Fibroblast of lung (primary cell): ENCODE data around the gene GREB1. TPM values are rescaled to one million over a fixed set of nuclear protein-coding genes. Genes with fewer than 3 reads are reported as not detected.

Source experiments
- DNase-seq, 2 donors: peaks; one replicate each; pipeline versions ENCODE4 v3.0.0 to v3.0.0-alpha.2; 2010; ENCODE audit warnings: low read depth in 2 of 2
- H2AFZ ChIP-seq: 2 replicates; pipeline ENCODE4 v1.5.1; 2012; ENCODE audit warnings: low read length, control low read depth, inconsistent platforms
- H3K27ac ChIP-seq: 2 replicates; pipeline ENCODE4 v1.5.1; 2011; ENCODE audit warnings: low read length, control low read depth; ENCODE audit not compliant: insufficient read depth
- H3K27me3 ChIP-seq: 2 replicates; pipeline ENCODE4 v1.5.1; 2011; ENCODE audit warnings: mild to moderate bottlenecking, low read length; ENCODE audit not compliant: control insufficient read depth, insufficient read depth
- H3K36me3 ChIP-seq: 2 replicates; pipeline ENCODE4 v1.5.1; 2011; ENCODE audit warnings: low read length; ENCODE audit not compliant: control insufficient read depth, insufficient read depth
- H3K4me1 ChIP-seq: 2 replicates; pipeline ENCODE4 v1.5.1; 2011; ENCODE audit warnings: low read length; ENCODE audit not compliant: control insufficient read depth, insufficient read depth; ENCODE audit errors: extremely low read depth
- H3K4me2 ChIP-seq: 2 replicates; pipeline ENCODE4 v1.5.1; 2011; ENCODE audit warnings: low read length, control low read depth; ENCODE audit not compliant: insufficient read depth; ENCODE audit errors: extremely low read depth
- H3K4me3 ChIP-seq, 4 experiments: fragments of 200-600 bp in 1 of 4; sonication (generic) in 1 of 4; replicated peaks in 1 of 4; 2 replicates each; pipeline ENCODE4 v1.5.1; 2011 to 2016; ENCODE audit warnings: low read length in 4 of 4, low read depth in 3 of 4, mild to moderate bottlenecking in 3 of 4, control low read depth in 2 of 4, inconsistent platforms in 1 of 4, mixed read lengths in 1 of 4; ENCODE audit not compliant: insufficient read depth in 1 of 4; ENCODE audit errors: control extremely low read depth in 1 of 4
- H3K79me2 ChIP-seq: 2 replicates; pipeline ENCODE4 v1.5.1; 2012; ENCODE audit warnings: mild to moderate bottlenecking, low read length, inconsistent platforms; ENCODE audit not compliant: control insufficient read depth, insufficient read depth
- H3K9ac ChIP-seq: 2 replicates; pipeline ENCODE4 v1.5.1; 2011; ENCODE audit warnings: mild to moderate bottlenecking, low read length, control low read depth; ENCODE audit not compliant: insufficient read depth
- H3K9me3 ChIP-seq: 2 replicates; pipeline ENCODE4 v1.5.1; 2012; ENCODE audit warnings: low read depth, low read length; ENCODE audit not compliant: control insufficient read depth, insufficient read depth
- H4K20me1 ChIP-seq: 2 replicates; pipeline ENCODE4 v1.5.1; 2011; ENCODE audit warnings: low read length; ENCODE audit not compliant: control insufficient read depth, insufficient read depth; ENCODE audit errors: extremely low read depth
- CTCF ChIP-seq, 2 donors: IDR thresholded peaks in 1 of 2; conservative IDR thresholded peaks in 1 of 2; 1 replicate in 1 of 2; 2 replicates in 1 of 2; pipeline ENCODE4 v1.5.1; 2011 to 2012; ENCODE audit warnings: low read length in 2 of 2, control low read depth in 1 of 2, inconsistent platforms in 1 of 2, low read depth in 1 of 2, mild to moderate bottlenecking in 1 of 2
- EZH2 ChIP-seq: IDR thresholded peaks from 2 replicates; pipeline ENCODE4 v1.5.1; 2012; ENCODE audit warnings: low read length, control low read depth, mild to moderate bottlenecking; ENCODE audit errors: missing control alignments
- polyA plus RNA-seq, 2 donors: library from polyadenylated mRNA; depleted of rRNA in 1 of 2; stranded (reverse) in 1 of 2; unstranded in 1 of 2; fragments of >200 nt; gene quantifications; 2 replicates each; pipeline ENCODE4 v1.2.1, GENCODE V29; 2011 to 2012; ENCODE audit warnings: missing spikeins in 1 of 2
- total RNA-seq: library from RNA; depleted of rRNA; stranded (reverse); fragments of >200 nt; gene quantifications from 2 replicates; pipeline ENCODE4 v1.2.1, GENCODE V29; 2014

The GREB1 gene
- total and polyA plus RNA-seq, 2 donors (not counting 1 experiment from before 2014, with no cell fraction given) = 0.06 to 2.0 TPM

- DNase-seq = no peak
- no peaks in the 10 kb centered on the region for H4K20me1 ChIP-seq
- no peaks in the 10 kb centered on the region for H3K27me3 ChIP-seq
- H3K4me1 ChIP-seq = no peaks in the 10 kb centered on the region
- H3K9ac ChIP-seq = no peak overlapping the region
- no peaks in the 10 kb centered on the region for H3K36me3 ChIP-seq
- no peaks in the 10 kb centered on the region for H3K9me3 ChIP-seq
- no peak overlapping the region for H3K4me2 ChIP-seq
- no peak overlapping the region for H3K4me3 ChIP-seq
- no peak for TF ChIP-seq EZH2
- TF ChIP-seq CTCF (conservative IDR thresholded peaks at IDR 0.05 in 1 of 2, IDR thresholded peaks at IDR 0.05 in 1 of 2; ENCODE audit: low read depth in 1 of 2, low read length in 2 of 2) = no peak
- no peak overlapping the region for H2AFZ ChIP-seq
- no peaks in the 10 kb centered on the region for H3K79me2 ChIP-seq
- H3K27ac ChIP-seq = no peak overlapping the region
Measured at GRCh38 chr2:11596801-11597200, 63.0 kb downstream of the GREB1 start.

- H3K4me2 ChIP-seq = no peak overlapping the region
- DNase-seq = no peak
- TF ChIP-seq CTCF (conservative IDR thresholded peaks at IDR 0.05 in 1 of 2, IDR thresholded peaks at IDR 0.05 in 1 of 2; ENCODE audit: low read depth in 1 of 2, low read length in 2 of 2) (no peak), EZH2 (no peak)
- no peak overlapping the region for H3K27ac ChIP-seq
- no peaks in the 10 kb centered on the region for H3K9me3 ChIP-seq
- H3K27me3 ChIP-seq = no peaks in the 10 kb centered on the region
- H3K4me3 ChIP-seq = no peak overlapping the region
- H2AFZ ChIP-seq = no peak overlapping the region
- H3K9ac ChIP-seq = no peak overlapping the region
- H4K20me1 ChIP-seq = no peaks in the 10 kb centered on the region
- H3K4me1 ChIP-seq = no peaks in the 10 kb centered on the region
- no peaks in the 10 kb centered on the region for H3K36me3 ChIP-seq
- H3K79me2 ChIP-seq = no peaks in the 10 kb centered on the region
Measured at GRCh38 chr2:11597538-11598225, 63.8 kb downstream of the GREB1 start.

DNA sequence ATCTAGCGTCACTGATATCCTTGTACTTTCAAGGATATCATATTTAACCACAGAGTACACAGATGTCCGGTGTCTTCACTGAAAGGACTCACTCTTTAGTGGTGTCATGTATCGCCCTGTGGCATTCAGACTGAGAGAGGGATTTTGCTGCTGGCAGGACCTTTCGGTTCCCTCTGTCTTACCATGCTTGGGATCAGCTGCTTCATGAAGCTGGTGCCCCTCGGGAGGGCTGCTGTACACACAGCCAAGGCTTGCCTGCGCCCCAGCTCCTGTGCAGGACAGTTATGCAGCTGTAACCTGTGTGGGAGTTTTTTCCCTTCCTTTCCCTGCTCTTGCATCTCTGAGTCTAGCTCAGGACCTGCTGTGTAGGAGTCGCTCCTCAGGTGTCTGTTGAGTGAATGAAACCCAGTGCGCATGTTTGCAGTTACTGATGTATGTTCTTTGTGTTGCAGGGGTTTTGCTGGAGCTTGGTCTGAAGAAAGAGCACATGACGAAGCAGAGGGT is 64.4 kb downstream of the GREB1 start:
- no peak overlapping the region for H3K4me2 ChIP-seq
- no peak for TF ChIP-seq EZH2
- no peak for TF ChIP-seq CTCF (conservative IDR thresholded peaks at IDR 0.05 in 1 of 2, IDR thresholded peaks at IDR 0.05 in 1 of 2; ENCODE audit: low read depth in 1 of 2, low read length in 2 of 2)
- no peaks in the 10 kb centered on the region for H3K27me3 ChIP-seq
- no peaks in the 10 kb centered on the region for H3K36me3 ChIP-seq
- no peaks in the 10 kb centered on the region for H4K20me1 ChIP-seq
- no peak overlapping the region for H3K9ac ChIP-seq
- H3K4me3 ChIP-seq = no peak overlapping the region
- H3K79me2 ChIP-seq = no peaks in the 10 kb centered on the region
- no peaks in the 10 kb centered on the region for H3K9me3 ChIP-seq
- no peak overlapping the region for H2AFZ ChIP-seq
- no peak overlapping the region for H3K27ac ChIP-seq
- DNase-seq = no peak
- H3K4me1 ChIP-seq = no peaks in the 10 kb centered on the region
